ENCODE measurements around the gene SI. TPM values are rescaled to one million over a fixed set of nuclear protein-coding genes. Genes with fewer than 3 reads are reported as not detected.
"Not testable (repeated sequence)": the region's sequence is repeated elsewhere in the genome, so short reads cannot be mapped to it uniquely, and the experiment has no call there.

Gene SI
- total and polyA plus RNA-seq, 5 donors from 2014 or later, result not detected

- Histone ChIP-seq H3K4me1 (ENCODE audit: control insufficient read depth, insufficient read depth, low read length, poor library complexity, severe bottlenecking) (no peaks in the 10 kb centered on the region), H3K4me3 (ENCODE audit: low read depth, low read length) (no peak overlapping the region), H3K27ac (ENCODE audit: insufficient read depth, low read length, poor library complexity, severe bottlenecking) (no peak overlapping the region), H3K9me3 (ENCODE audit: control insufficient read depth in 2 of 2, low read length in 2 of 2) (peaks cover 0 to 7% of the 10 kb centered on the region in 2 experiments), H3K36me3 (ENCODE audit: control insufficient read depth, insufficient read depth, low read length) (no peaks in the 10 kb centered on the region), H3K27me3 (ENCODE audit: control insufficient read depth, insufficient read depth, low read length) (no peaks in the 10 kb centered on the region)
- Mint-ChIP-seq H3K27me3 (no peaks in the 10 kb centered on the region), H3K27ac (no peak overlapping the region), H3K9me3 (peaks cover 0 to 18% (median 4%) of the 10 kb centered on the region in 7 donors), H3K36me3 (no peaks in the 10 kb centered on the region), H3K4me1 (no peaks in the 10 kb centered on the region), H3K4me3 (no peak overlapping the region)
- DNase-seq (no peak), ATAC-seq (ENCODE audit: low read depth in 2 of 2) (no peak)
These were observed 21.8 kb downstream of the SI start for GRCh38 chr3:165056510-165056909.

- H3K4me1 Mint-ChIP-seq, result no peaks in the 10 kb centered on the region
- DNase-seq, result no peak
- no peaks in the 10 kb centered on the region for H3K27me3 Mint-ChIP-seq
- Histone ChIP-seq H3K4me1 (ENCODE audit: control insufficient read depth, insufficient read depth, low read length, poor library complexity, severe bottlenecking) (no peaks in the 10 kb centered on the region), H3K27me3 (ENCODE audit: control insufficient read depth, insufficient read depth, low read length) (no peaks in the 10 kb centered on the region), H3K9me3 (ENCODE audit: control insufficient read depth in 2 of 2, low read length in 2 of 2) (peaks cover 0 to 5% of the 10 kb centered on the region in 2 experiments), H3K4me3 (ENCODE audit: low read depth, low read length) (no peak overlapping the region), H3K36me3 (ENCODE audit: control insufficient read depth, insufficient read depth, low read length) (no peaks in the 10 kb centered on the region), H3K27ac (ENCODE audit: insufficient read depth, low read length, poor library complexity, severe bottlenecking) (no peak overlapping the region)
- no peak overlapping the region for H3K27ac Mint-ChIP-seq
- H3K4me3 Mint-ChIP-seq, result no peak overlapping the region
- no peaks in the 10 kb centered on the region for H3K36me3 Mint-ChIP-seq
- ATAC-seq (ENCODE audit: low read depth in 2 of 2), result no peak
- peaks cover 0 to 6% (median 3%) of the 10 kb centered on the region in 7 donors for H3K9me3 Mint-ChIP-seq
These were observed 38.1 kb downstream of the SI start for GRCh38 chr3:165040186-165040585.

DNA sequence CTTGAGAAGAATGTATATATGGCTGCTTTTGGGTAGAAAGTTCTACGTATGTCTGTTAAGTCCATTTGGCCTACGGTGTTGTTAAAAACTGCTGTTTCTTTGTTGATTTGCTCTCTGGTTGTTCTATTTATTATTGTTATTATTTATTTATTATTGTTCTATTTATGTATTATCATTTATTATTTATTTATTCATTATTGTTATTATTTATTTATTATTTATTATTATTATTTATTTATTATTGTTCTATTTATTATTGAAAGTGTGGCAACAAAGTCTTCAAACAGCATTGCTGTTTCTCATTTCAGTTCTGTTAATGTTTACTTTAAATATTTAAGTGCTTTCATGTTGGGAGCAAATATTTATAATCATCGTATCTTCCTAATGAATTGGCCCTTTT, 66.7 kb downstream of the SI start:
- ATAC-seq (ENCODE audit: low read depth in 2 of 2), result no peak
- Mint-ChIP-seq H3K9me3 (peaks cover 6 to 30% (median 8%) of the 10 kb centered on the region in 7 donors), H3K4me3 (no peak overlapping the region), H3K36me3 (no peaks in the 10 kb centered on the region), H3K27me3 (no peaks in the 10 kb centered on the region), H3K27ac (no peak overlapping the region), H3K4me1 (no peaks in the 10 kb centered on the region)
- no peaks in the 10 kb centered on the region for H3K4me1 ChIP-seq (ENCODE audit: control insufficient read depth, insufficient read depth, low read length, poor library complexity, severe bottlenecking)
- H3K27ac ChIP-seq (ENCODE audit: insufficient read depth, low read length, poor library complexity, severe bottlenecking), result no peak overlapping the region
- H3K4me3 ChIP-seq (ENCODE audit: low read depth, low read length), result no peak overlapping the region
- H3K9me3 ChIP-seq (ENCODE audit: control insufficient read depth in 2 of 2, low read length in 2 of 2), result peaks cover 0 to 5% of the 10 kb centered on the region in 2 experiments
- DNase-seq, result no peak
- H3K36me3 ChIP-seq (ENCODE audit: control insufficient read depth, insufficient read depth, low read length), result no peaks in the 10 kb centered on the region
- no peaks in the 10 kb centered on the region for H3K27me3 ChIP-seq (ENCODE audit: control insufficient read depth, insufficient read depth, low read length)

- Mint-ChIP-seq H3K9me3 (peaks cover 0 to 14% (median 3%) of the 10 kb centered on the region in 7 donors), H3K27ac (no peak overlapping the region), H3K4me3 (no peak overlapping the region), H3K36me3 (no peaks in the 10 kb centered on the region), H3K4me1 (no peaks in the 10 kb centered on the region), H3K27me3 (no peaks in the 10 kb centered on the region)
- Histone ChIP-seq H3K9me3 (ENCODE audit: control insufficient read depth in 2 of 2, low read length in 2 of 2) (peaks cover 0 to 5% of the 10 kb centered on the region in 2 experiments), H3K36me3 (ENCODE audit: control insufficient read depth, insufficient read depth, low read length) (no peaks in the 10 kb centered on the region), H3K4me3 (ENCODE audit: low read depth, low read length) (no peak overlapping the region), H3K27me3 (ENCODE audit: control insufficient read depth, insufficient read depth, low read length) (no peaks in the 10 kb centered on the region), H3K4me1 (ENCODE audit: control insufficient read depth, insufficient read depth, low read length, poor library complexity, severe bottlenecking) (no peaks in the 10 kb centered on the region), H3K27ac (ENCODE audit: insufficient read depth, low read length, poor library complexity, severe bottlenecking) (no peak overlapping the region)
- ATAC-seq (ENCODE audit: low read depth in 2 of 2), result no peak
- no peak for DNase-seq
These were observed 93.3 kb downstream of the SI start for GRCh38 chr3:164984947-164985346.

GRCh38 chr3:164962610-164963009, 115.7 kb downstream of the SI start:
- H3K4me3 Mint-ChIP-seq, result no peak overlapping the region
- Histone ChIP-seq H3K27ac (ENCODE audit: insufficient read depth, low read length, poor library complexity, severe bottlenecking) (no peak overlapping the region), H3K4me1 (ENCODE audit: control insufficient read depth, insufficient read depth, low read length, poor library complexity, severe bottlenecking) (no peaks in the 10 kb centered on the region), H3K4me3 (ENCODE audit: low read depth, low read length) (no peak overlapping the region), H3K27me3 (ENCODE audit: control insufficient read depth, insufficient read depth, low read length) (no peaks in the 10 kb centered on the region), H3K36me3 (ENCODE audit: control insufficient read depth, insufficient read depth, low read length) (no peaks in the 10 kb centered on the region), H3K9me3 (ENCODE audit: control insufficient read depth in 2 of 2, low read length in 2 of 2) (no peaks in the 10 kb centered on the region)
- no peaks in the 10 kb centered on the region for H3K27me3 Mint-ChIP-seq
- peaks cover 0 to 18% (median 4%) of the 10 kb centered on the region in 7 donors for H3K9me3 Mint-ChIP-seq
- no peak overlapping the region for H3K27ac Mint-ChIP-seq
- no peak for DNase-seq
- ATAC-seq (ENCODE audit: low read depth in 2 of 2), result no peak
- no peaks in the 10 kb centered on the region for H3K4me1 Mint-ChIP-seq
- H3K36me3 Mint-ChIP-seq, result no peaks in the 10 kb centered on the region

DNA sequence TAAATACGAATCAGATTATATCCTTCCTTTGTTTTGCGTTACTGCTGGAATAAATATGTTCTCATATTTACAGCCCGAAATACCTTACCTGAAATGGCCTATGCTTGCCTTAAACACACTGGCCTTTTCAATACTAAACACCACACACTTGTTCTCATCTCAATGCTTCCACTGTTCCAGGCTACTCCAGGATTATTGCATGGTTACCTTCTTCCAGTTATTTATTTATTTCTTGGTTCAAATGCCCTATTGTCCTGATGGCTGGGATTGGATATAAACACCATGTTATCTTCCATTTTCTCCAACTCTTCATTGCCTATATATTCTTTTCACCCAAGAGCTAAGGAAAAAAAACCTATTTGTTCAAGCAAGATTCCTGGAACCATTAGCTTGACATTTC, 125.3 kb downstream of the SI start:
- H3K9me3 Mint-ChIP-seq, result peaks cover 0 to 26% (median 8%) of the 10 kb centered on the region in 7 donors
- Histone ChIP-seq H3K4me1 (ENCODE audit: control insufficient read depth, insufficient read depth, low read length, poor library complexity, severe bottlenecking) (no peaks in the 10 kb centered on the region), H3K9me3 (ENCODE audit: control insufficient read depth in 2 of 2, low read length in 2 of 2) (no peaks in the 10 kb centered on the region), H3K27ac (ENCODE audit: insufficient read depth, low read length, poor library complexity, severe bottlenecking) (no peak overlapping the region), H3K4me3 (ENCODE audit: low read depth, low read length) (no peak overlapping the region), H3K36me3 (ENCODE audit: control insufficient read depth, insufficient read depth, low read length) (no peaks in the 10 kb centered on the region), H3K27me3 (ENCODE audit: control insufficient read depth, insufficient read depth, low read length) (no peaks in the 10 kb centered on the region)
- DNase-seq (no peak), ATAC-seq (ENCODE audit: low read depth in 2 of 2) (no peak)
- H3K36me3 Mint-ChIP-seq, result no peaks in the 10 kb centered on the region
- H3K4me1 Mint-ChIP-seq, result no peaks in the 10 kb centered on the region
- H3K27me3 Mint-ChIP-seq, result no peaks in the 10 kb centered on the region
- H3K27ac Mint-ChIP-seq, result no peak overlapping the region
- no peak overlapping the region for H3K4me3 Mint-ChIP-seq

DNA sequence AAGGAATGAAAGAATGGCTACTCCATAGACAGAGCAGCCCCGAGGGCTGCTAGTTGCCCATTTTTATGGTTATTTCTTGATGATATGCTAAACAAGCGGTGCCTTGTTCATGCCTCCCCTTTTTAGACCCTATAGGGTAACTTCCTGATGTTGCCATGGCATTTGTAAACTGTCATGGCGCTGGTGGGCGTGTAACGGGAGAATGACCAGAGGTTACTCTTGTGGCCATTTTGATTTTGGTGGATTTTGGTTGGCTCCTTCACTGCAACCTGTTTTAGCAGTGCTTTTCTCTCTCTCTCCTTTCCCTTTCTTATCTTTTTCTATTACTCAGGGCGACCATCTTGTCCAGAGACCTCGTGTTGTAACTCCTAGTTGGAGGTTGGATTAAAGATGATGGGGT, 126.9 kb downstream of the SI start:
- H3K9me3 ChIP-seq (ENCODE audit: control insufficient read depth in 2 of 2, low read length in 2 of 2); H3K36me3 ChIP-seq (ENCODE audit: control insufficient read depth, insufficient read depth, low read length); H3K27me3 Mint-ChIP-seq; H3K4me1 Mint-ChIP-seq; ATAC-seq (ENCODE audit: low read depth in 2 of 2); H3K27ac Mint-ChIP-seq; H3K4me3 Mint-ChIP-seq; H3K36me3 Mint-ChIP-seq; H3K27ac ChIP-seq (ENCODE audit: insufficient read depth, low read length, poor library complexity, severe bottlenecking); DNase-seq; H3K27me3 ChIP-seq (ENCODE audit: control insufficient read depth, insufficient read depth, low read length); H3K4me1 ChIP-seq (ENCODE audit: control insufficient read depth, insufficient read depth, low read length, poor library complexity, severe bottlenecking); H3K4me3 ChIP-seq (ENCODE audit: low read depth, low read length): not testable (repeated sequence)
- peaks cover 0 to 23% (median 5%) of the 10 kb centered on the region in 7 donors for H3K9me3 Mint-ChIP-seq

DNA sequence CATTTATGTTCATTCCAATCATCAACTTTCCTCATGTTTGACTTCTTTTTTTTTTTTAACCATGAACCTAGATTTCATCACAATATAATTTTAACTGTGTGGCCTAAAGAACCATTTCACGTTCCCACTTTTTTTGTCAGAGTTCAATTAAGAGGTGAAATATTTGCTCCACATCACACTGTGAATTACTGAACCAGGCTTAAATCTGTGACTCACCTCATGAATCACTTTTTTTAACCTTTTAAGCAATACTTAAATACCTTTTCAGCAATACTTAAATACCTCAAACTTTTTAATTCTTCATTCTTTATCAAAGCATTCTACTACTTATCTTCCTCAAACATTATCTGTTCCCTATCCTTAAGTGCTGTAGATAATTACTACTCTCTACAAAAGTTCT, 137.6 kb downstream of the SI start:
- H3K36me3 ChIP-seq (ENCODE audit: control insufficient read depth, insufficient read depth, low read length), result no peaks in the 10 kb centered on the region
- no peaks in the 10 kb centered on the region for H3K27me3 ChIP-seq (ENCODE audit: control insufficient read depth, insufficient read depth, low read length)
- H3K4me1 ChIP-seq (ENCODE audit: control insufficient read depth, insufficient read depth, low read length, poor library complexity, severe bottlenecking), result no peaks in the 10 kb centered on the region
- no peak for DNase-seq
- H3K27ac ChIP-seq (ENCODE audit: insufficient read depth, low read length, poor library complexity, severe bottlenecking), result no peak overlapping the region
- peaks cover 0 to 5% of the 10 kb centered on the region in 2 experiments for H3K9me3 ChIP-seq (ENCODE audit: control insufficient read depth in 2 of 2, low read length in 2 of 2)
- Mint-ChIP-seq H3K36me3 (no peaks in the 10 kb centered on the region), H3K4me1 (no peaks in the 10 kb centered on the region), H3K27me3 (no peaks in the 10 kb centered on the region), H3K27ac (peak overlapping the region in 1 of 3 donors; percentile 67), H3K9me3 (peaks cover 0 to 16% (median 4%) of the 10 kb centered on the region in 7 donors), H3K4me3 (no peak overlapping the region)
- no peak for ATAC-seq (ENCODE audit: low read depth in 2 of 2)
- no peak overlapping the region for H3K4me3 ChIP-seq (ENCODE audit: low read depth, low read length)
